Astrocyte (in vitro differentiated cells and primary cell): ENCODE results near the gene PAIP2.

Experiments used
- EZH2 ChIP-seq: IDR thresholded peaks from 2 replicates; pipeline ENCODE4 v1.6.1; 2012; ENCODE audit warnings: mild to moderate bottlenecking, low read length, inconsistent platforms; ENCODE audit not compliant: insufficient read depth
- TF ChIP-seq, protein P1 (sequence below): IDR thresholded peaks from 2 replicates; pipeline ENCODE4 v1.5.1; 2011; ENCODE audit warnings: low read depth, mild to moderate bottlenecking, inconsistent platforms, low read length, moderate library complexity; ENCODE audit not compliant: insufficient read depth

DNA sequence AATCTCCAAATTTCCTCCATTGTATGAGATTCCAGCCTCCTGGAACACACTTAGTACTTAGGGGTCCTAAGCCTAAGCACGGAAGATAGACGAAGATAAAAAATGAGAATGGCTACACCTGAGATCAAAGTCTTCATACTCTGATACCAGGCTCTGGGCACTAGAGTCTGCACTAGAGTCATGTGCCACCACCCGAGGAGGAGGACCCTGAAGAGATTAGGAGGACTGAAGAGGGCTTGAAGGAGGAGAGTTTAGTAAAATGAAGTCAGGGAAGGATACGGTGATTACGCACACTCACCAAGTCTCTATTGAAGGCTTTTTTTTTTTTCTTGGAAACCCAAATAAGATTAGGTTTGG is 62.8 kb downstream of the PAIP2 start:
- TF ChIP-seq, protein P1, sequence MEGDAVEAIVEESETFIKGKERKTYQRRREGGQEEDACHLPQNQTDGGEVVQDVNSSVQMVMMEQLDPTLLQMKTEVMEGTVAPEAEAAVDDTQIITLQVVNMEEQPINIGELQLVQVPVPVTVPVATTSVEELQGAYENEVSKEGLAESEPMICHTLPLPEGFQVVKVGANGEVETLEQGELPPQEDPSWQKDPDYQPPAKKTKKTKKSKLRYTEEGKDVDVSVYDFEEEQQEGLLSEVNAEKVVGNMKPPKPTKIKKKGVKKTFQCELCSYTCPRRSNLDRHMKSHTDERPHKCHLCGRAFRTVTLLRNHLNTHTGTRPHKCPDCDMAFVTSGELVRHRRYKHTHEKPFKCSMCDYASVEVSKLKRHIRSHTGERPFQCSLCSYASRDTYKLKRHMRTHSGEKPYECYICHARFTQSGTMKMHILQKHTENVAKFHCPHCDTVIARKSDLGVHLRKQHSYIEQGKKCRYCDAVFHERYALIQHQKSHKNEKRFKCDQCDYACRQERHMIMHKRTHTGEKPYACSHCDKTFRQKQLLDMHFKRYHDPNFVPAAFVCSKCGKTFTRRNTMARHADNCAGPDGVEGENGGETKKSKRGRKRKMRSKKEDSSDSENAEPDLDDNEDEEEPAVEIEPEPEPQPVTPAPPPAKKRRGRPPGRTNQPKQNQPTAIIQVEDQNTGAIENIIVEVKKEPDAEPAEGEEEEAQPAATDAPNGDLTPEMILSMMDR, result no peak
- no peak for TF ChIP-seq EZH2
